HG03135 (cell line): Measurements from ENCODE around the gene ZNF469.

Source experiments
- ATAC-seq: cut with Tn5 transposase; IDR thresholded peaks from one replicate; pipeline ENCODE4 v1.9.1; 2021; ENCODE audit warnings: mild to moderate bottlenecking, moderate library complexity; ENCODE audit not compliant: unreplicated experiment

ZNF469 gene

GRCh38 chr16:88382491-88383400 is at the start of gene ZNF469:
ZNF469 (plus strand) TSS chr16:88382959; CDS start chr16:88427471, 44,512 bp downstream.
- ATAC-seq: no peak

- no peak for ATAC-seq
These were observed 48.6 kb upstream of the ZNF469 start for GRCh38 chr16:88333848-88334777.

GRCh38 chr16:88334778-88335720 is 47.7 kb upstream of the ZNF469 start:
- ATAC-seq: no peak

- ATAC-seq: no peak
These were observed 45.7 kb upstream of the ZNF469 start for GRCh38 chr16:88337021-88337420.

GRCh38 chr16:88337538-88337937 is 45.2 kb upstream of the ZNF469 start:
- ATAC-seq: no peak

- ATAC-seq: no peak
These were observed 44.6 kb upstream of the ZNF469 start for GRCh38 chr16:88338111-88338510.

- no peak for ATAC-seq
These were observed 43.9 kb upstream of the ZNF469 start for GRCh38 chr16:88338896-88339295.

- no peak for ATAC-seq
These were observed 42.6 kb upstream of the ZNF469 start for GRCh38 chr16:88339930-88340754.

GRCh38 chr16:88340755-88341150 is 42.0 kb upstream of the ZNF469 start:
- no peak for ATAC-seq

- ATAC-seq: no peak
These were observed 41.0 kb upstream of the ZNF469 start for GRCh38 chr16:88341551-88342290.

GRCh38 chr16:88342491-88342890 is 40.3 kb upstream of the ZNF469 start:
- no peak for ATAC-seq

- no peak for ATAC-seq
These were observed 39.4 kb upstream of the ZNF469 start for GRCh38 chr16:88343271-88343791.

GRCh38 chr16:88344411-88345030 is 38.2 kb upstream of the ZNF469 start:
- ATAC-seq: no peak

- ATAC-seq: no peak
These were observed 37.6 kb upstream of the ZNF469 start for GRCh38 chr16:88345031-88345720.

- ATAC-seq: no peak
These were observed 36.8 kb upstream of the ZNF469 start for GRCh38 chr16:88345721-88346560.

GRCh38 chr16:88346680-88347505 is 35.9 kb upstream of the ZNF469 start:
- ATAC-seq: no peak
